Neural crest cell (in vitro differentiated cells): ENCODE measurements around the gene CIITA. TPM values are rescaled to one million over a fixed set of nuclear protein-coding genes. Genes with fewer than 3 reads are reported as not detected.

Source experiments
- DNase-seq: peaks from one replicate; pipeline ENCODE4 v3.0.0; 2021; ENCODE audit warnings: low read depth, mixed read lengths, low spot score
- H3K27ac Mint-ChIP-seq: one replicate; pipeline ENCODE4 v1.8.0; 2021; ENCODE audit warnings: mild to moderate bottlenecking, mixed read lengths; ENCODE audit not compliant: unreplicated experiment
- H3K27me3 Mint-ChIP-seq: 2 replicates; pipeline ENCODE4 v1.8.0; 2021; ENCODE audit warnings: low read depth, mild to moderate bottlenecking, mixed read lengths
- H3K36me3 Mint-ChIP-seq: 2 replicates; pipeline ENCODE4 v1.8.0; 2021; ENCODE audit warnings: low read depth, mild to moderate bottlenecking, mixed read lengths
- H3K4me1 Mint-ChIP-seq: 2 replicates; pipeline ENCODE4 v1.8.0; 2021; ENCODE audit warnings: mixed read lengths
- H3K4me3 Mint-ChIP-seq: one replicate; pipeline ENCODE4 v1.8.0; 2021; ENCODE audit warnings: mild to moderate bottlenecking, mixed read lengths
- H3K9me3 Mint-ChIP-seq: 2 replicates; pipeline ENCODE4 v1.8.0; 2021; ENCODE audit warnings: mixed read lengths
- CTCF ChIP-seq: fragments of 200-600 bp; sonication (generic); conservative IDR thresholded peaks from 2 replicates; pipeline ENCODE4 v1.5.0; 2021; ENCODE audit warnings: antibody characterized with exemption, mild to moderate bottlenecking
- total RNA-seq: library from RNA; stranded (reverse); gene quantifications from 2 replicates; pipeline ENCODE4 v1.2.1, GENCODE V29; 2021

CIITA gene
- total RNA-seq, 1 donor from 2014 or later: not detected

GRCh38 chr16:10937068-10937859, 60.3 kb downstream of the CIITA start:
- Mint-ChIP-seq H3K4me3 (peak overlapping the region; percentile 34), H3K27me3 (no peaks in the 10 kb centered on the region), H3K36me3 (peaks cover 3% of the 10 kb centered on the region), H3K4me1 (peaks cover 32% of the 10 kb centered on the region), H3K27ac (no peak overlapping the region), H3K9me3 (no peaks in the 10 kb centered on the region)
- TF ChIP-seq CTCF: no peak
- DNase-seq: no peak

GRCh38 chr16:10938321-10938720, 61.3 kb downstream of the CIITA start:
- peak overlapping the region; percentile 36 for H3K4me3 Mint-ChIP-seq
- DNase-seq: no peak
- TF ChIP-seq CTCF: no peak
- no peak overlapping the region for H3K27ac Mint-ChIP-seq
- no peaks in the 10 kb centered on the region for H3K9me3 Mint-ChIP-seq
- no peaks in the 10 kb centered on the region for H3K27me3 Mint-ChIP-seq
- peaks cover 32% of the 10 kb centered on the region for H3K4me1 Mint-ChIP-seq
- H3K36me3 Mint-ChIP-seq: peaks cover 3% of the 10 kb centered on the region

DNA sequence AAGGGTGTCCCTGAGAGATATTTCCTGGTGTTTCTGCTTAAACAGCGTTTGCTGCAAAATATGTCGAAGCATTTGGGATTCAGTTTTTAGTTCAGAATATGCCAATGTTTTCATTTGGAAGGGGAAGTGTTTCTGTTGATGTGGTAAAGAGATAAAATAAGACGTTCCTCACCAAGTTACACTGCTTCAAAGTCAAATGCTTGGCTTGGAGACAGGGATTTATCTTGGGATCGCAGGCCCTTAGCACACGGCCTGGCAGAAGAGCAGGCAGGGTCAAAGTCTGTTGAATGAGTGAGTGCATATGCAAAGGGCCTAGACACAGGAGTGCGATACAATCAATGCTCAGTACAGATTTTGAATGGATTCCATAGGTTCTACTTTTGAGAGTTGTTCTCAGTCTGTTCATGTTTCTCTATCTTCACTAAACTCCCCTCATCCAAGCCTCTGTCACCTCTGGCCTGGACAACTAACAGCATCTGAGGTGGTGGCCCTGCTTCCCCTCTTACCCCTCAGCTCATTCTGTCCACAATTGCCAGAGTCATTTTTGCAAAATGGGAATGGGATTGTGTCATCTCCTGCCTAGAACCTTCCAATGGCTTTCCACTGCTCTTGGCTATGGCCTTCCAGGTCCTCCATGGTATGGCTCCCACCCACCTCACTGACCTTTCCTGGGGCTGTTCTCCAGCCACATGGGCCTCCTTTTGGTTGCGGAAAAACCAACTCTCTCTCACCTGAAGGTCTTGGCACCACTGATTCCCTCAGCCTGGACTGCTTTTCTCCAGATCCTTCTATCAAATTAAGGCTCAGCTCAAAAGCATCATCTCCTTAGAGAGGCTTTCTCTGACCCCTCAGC, 62.0 kb downstream of the CIITA start:
- no peaks in the 10 kb centered on the region for H3K9me3 Mint-ChIP-seq
- no peak overlapping the region for H3K27ac Mint-ChIP-seq
- DNase-seq: no peak
- H3K36me3 Mint-ChIP-seq: peaks cover 3% of the 10 kb centered on the region
- peak overlapping the region; percentile 94 for H3K4me3 Mint-ChIP-seq
- peaks cover 34% of the 10 kb centered on the region for H3K4me1 Mint-ChIP-seq
- H3K27me3 Mint-ChIP-seq: no peaks in the 10 kb centered on the region
- TF ChIP-seq CTCF: no peak

DNA sequence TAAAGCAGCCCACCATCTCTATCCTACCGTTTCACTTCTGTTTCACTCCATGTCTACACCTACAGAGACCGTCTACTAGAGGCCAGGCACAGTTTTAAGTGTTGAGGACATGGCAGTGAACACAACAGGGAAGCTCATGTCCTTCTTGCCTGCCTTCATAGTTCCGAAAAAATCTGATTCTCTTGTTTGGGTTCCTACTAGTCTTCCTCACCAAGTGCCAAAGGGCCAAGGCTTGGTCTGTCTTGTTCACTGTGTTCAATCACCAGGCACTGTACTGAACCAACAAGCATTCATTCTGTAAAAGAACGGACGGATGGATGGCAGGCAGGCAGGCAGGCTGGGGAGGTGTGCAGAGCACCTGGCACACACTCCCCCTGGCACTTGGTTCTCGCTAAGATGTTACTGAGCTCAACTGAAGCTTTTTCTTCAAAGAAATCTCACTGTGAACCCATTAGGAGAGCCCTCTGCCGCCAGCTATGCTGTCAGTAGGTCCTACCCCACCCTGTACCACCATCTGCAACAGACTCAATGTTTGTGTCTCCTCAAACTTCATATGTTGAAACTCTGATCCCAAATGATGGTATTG, 62.7 kb downstream of the CIITA start:
- no peak overlapping the region for H3K27ac Mint-ChIP-seq
- TF ChIP-seq CTCF: no peak
- no peaks in the 10 kb centered on the region for H3K9me3 Mint-ChIP-seq
- peak overlapping the region; percentile 94 for H3K4me3 Mint-ChIP-seq
- no peaks in the 10 kb centered on the region for H3K27me3 Mint-ChIP-seq
- H3K4me1 Mint-ChIP-seq: peaks cover 38% of the 10 kb centered on the region
- no peak for DNase-seq
- H3K36me3 Mint-ChIP-seq: peaks cover 3% of the 10 kb centered on the region

- Mint-ChIP-seq H3K36me3 (peaks cover 3% of the 10 kb centered on the region), H3K4me3 (peak overlapping the region; percentile 94), H3K9me3 (no peaks in the 10 kb centered on the region), H3K4me1 (peaks cover 46% of the 10 kb centered on the region), H3K27me3 (no peaks in the 10 kb centered on the region), H3K27ac (no peak overlapping the region)
- no peak for DNase-seq
- no peak for TF ChIP-seq CTCF
These were observed 63.6 kb downstream of the CIITA start for GRCh38 chr16:10940501-10941079.
